ENCODE results near the gene ZDHHC11B.
"Not testable (repeated sequence)": the region's sequence is repeated elsewhere in the genome, so short reads cannot be mapped to it uniquely, and the experiment has no call there.

The ZDHHC11B gene

GRCh38 chr5:683551-684481 is 100.7 kb downstream of the ZDHHC11B start:
- no peak for DNase-seq

- DNase-seq, result not testable (repeated sequence)
Observed at GRCh38 chr5:682651-683358, 101.7 kb downstream of the ZDHHC11B start.

GRCh38 chr5:682216-682615 is 102.3 kb downstream of the ZDHHC11B start:
- DNase-seq, result not testable (repeated sequence)

- DNase-seq, result not testable (repeated sequence)
Observed at GRCh38 chr5:681317-682191, 103.0 kb downstream of the ZDHHC11B start.

- not testable (repeated sequence) for DNase-seq
Observed at GRCh38 chr5:680836-681235, 103.7 kb downstream of the ZDHHC11B start.

- not testable (repeated sequence) for DNase-seq
Observed at GRCh38 chr5:680118-680795, 104.3 kb downstream of the ZDHHC11B start.

GRCh38 chr5:679166-679895 is 105.2 kb downstream of the ZDHHC11B start:
- not testable (repeated sequence) for DNase-seq

GRCh38 chr5:678521-678920 is 106.0 kb downstream of the ZDHHC11B start:
- DNase-seq, result not testable (repeated sequence)

GRCh38 chr5:677131-678101 is 107.1 kb downstream of the ZDHHC11B start:
- no peak for DNase-seq

- no peak for DNase-seq
Observed at GRCh38 chr5:676699-677076, 107.8 kb downstream of the ZDHHC11B start.

- DNase-seq, result no peak
Observed at GRCh38 chr5:675871-676698, 108.4 kb downstream of the ZDHHC11B start.

- DNase-seq, result no peak
Observed at GRCh38 chr5:675111-675870, 109.2 kb downstream of the ZDHHC11B start.

GRCh38 chr5:674630-675011 is 109.9 kb downstream of the ZDHHC11B start:
- DNase-seq, result no peak

- no peak for DNase-seq
Observed at GRCh38 chr5:673831-674629, 110.5 kb downstream of the ZDHHC11B start.

- DNase-seq, result no peak
Observed at GRCh38 chr5:673161-673830, 111.2 kb downstream of the ZDHHC11B start.

- DNase-seq, result no peak
Observed at GRCh38 chr5:672329-673160, 112.0 kb downstream of the ZDHHC11B start.
